GM23338 (cell line): ENCODE results near the gene TTYH1.

Experiments used
- CREB1 ChIP-seq: fragments of 250-450 bp; sonication (Bioruptor Pico); IDR thresholded peaks from 2 replicates; pipeline ENCODE4 v1.5.0; 2020; ENCODE audit warnings: low read depth, mild to moderate bottlenecking, moderate library complexity
- EZH2 ChIP-seq: fragments of 200-600 bp; sonication (generic); IDR thresholded peaks from one replicate; pipeline ENCODE4 v1.8.0; 2017; ENCODE audit warnings: antibody characterized with exemption, mild to moderate bottlenecking, low read depth; ENCODE audit not compliant: unreplicated experiment
- EZH2phosphoT487 ChIP-seq: fragments of 200-600 bp; sonication (generic); IDR thresholded peaks from one replicate; pipeline ENCODE4 v1.8.1; 2018; ENCODE audit warnings: antibody characterized with exemption; ENCODE audit not compliant: unreplicated experiment
- JUNB ChIP-seq: IDR thresholded peaks from one replicate; pipeline ENCODE4 v1.6.1; 2016; ENCODE audit warnings: antibody characterized with exemption; ENCODE audit not compliant: unreplicated experiment
- POLR2AphosphoS5 ChIP-seq: IDR thresholded peaks from 2 replicates; pipeline ENCODE4 v1.6.1; 2016; ENCODE audit warnings: antibody characterized with exemption, low read depth
- TF ChIP-seq, protein P1 (sequence below), 2 experiments: fragments of 200-600 bp in 1 of 2; sonication (generic) in 1 of 2; conservative IDR thresholded peaks; 2 replicates each; pipeline versions ENCODE4 v1.5.1 to v1.6.1; 2016 to 2017; ENCODE audit warnings: antibody characterized with exemption in 2 of 2, low read depth in 2 of 2, mild to moderate bottlenecking in 2 of 2, moderate library complexity in 1 of 2
- TF ChIP-seq, protein P2 (sequence below): IDR thresholded peaks from one replicate; pipeline ENCODE4 v1.6.1; 2018; ENCODE audit warnings: antibody characterized with exemption; ENCODE audit not compliant: unreplicated experiment
- TF ChIP-seq, protein P3 (sequence below): IDR thresholded peaks from 2 replicates; pipeline ENCODE4 v1.6.1; 2016; ENCODE audit warnings: antibody characterized with exemption

GRCh38 chr19:54380897-54381296 lies 34.4 kb upstream of the TTYH1 start:
- TF ChIP-seq, protein P1, sequence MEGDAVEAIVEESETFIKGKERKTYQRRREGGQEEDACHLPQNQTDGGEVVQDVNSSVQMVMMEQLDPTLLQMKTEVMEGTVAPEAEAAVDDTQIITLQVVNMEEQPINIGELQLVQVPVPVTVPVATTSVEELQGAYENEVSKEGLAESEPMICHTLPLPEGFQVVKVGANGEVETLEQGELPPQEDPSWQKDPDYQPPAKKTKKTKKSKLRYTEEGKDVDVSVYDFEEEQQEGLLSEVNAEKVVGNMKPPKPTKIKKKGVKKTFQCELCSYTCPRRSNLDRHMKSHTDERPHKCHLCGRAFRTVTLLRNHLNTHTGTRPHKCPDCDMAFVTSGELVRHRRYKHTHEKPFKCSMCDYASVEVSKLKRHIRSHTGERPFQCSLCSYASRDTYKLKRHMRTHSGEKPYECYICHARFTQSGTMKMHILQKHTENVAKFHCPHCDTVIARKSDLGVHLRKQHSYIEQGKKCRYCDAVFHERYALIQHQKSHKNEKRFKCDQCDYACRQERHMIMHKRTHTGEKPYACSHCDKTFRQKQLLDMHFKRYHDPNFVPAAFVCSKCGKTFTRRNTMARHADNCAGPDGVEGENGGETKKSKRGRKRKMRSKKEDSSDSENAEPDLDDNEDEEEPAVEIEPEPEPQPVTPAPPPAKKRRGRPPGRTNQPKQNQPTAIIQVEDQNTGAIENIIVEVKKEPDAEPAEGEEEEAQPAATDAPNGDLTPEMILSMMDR (conservative IDR thresholded peaks at IDR 0.05; ENCODE audit: low read depth in 2 of 2) = no peak
- TF ChIP-seq JUNB (no peak), EZH2phosphoT487 (no peak), CREB1 (no peak), POLR2AphosphoS5 (no peak), EZH2 (no peak)
- TF ChIP-seq, protein P2, sequence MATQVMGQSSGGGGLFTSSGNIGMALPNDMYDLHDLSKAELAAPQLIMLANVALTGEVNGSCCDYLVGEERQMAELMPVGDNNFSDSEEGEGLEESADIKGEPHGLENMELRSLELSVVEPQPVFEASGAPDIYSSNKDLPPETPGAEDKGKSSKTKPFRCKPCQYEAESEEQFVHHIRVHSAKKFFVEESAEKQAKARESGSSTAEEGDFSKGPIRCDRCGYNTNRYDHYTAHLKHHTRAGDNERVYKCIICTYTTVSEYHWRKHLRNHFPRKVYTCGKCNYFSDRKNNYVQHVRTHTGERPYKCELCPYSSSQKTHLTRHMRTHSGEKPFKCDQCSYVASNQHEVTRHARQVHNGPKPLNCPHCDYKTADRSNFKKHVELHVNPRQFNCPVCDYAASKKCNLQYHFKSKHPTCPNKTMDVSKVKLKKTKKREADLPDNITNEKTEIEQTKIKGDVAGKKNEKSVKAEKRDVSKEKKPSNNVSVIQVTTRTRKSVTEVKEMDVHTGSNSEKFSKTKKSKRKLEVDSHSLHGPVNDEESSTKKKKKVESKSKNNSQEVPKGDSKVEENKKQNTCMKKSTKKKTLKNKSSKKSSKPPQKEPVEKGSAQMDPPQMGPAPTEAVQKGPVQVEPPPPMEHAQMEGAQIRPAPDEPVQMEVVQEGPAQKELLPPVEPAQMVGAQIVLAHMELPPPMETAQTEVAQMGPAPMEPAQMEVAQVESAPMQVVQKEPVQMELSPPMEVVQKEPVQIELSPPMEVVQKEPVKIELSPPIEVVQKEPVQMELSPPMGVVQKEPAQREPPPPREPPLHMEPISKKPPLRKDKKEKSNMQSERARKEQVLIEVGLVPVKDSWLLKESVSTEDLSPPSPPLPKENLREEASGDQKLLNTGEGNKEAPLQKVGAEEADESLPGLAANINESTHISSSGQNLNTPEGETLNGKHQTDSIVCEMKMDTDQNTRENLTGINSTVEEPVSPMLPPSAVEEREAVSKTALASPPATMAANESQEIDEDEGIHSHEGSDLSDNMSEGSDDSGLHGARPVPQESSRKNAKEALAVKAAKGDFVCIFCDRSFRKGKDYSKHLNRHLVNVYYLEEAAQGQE = no peak
- TF ChIP-seq, protein P3, sequence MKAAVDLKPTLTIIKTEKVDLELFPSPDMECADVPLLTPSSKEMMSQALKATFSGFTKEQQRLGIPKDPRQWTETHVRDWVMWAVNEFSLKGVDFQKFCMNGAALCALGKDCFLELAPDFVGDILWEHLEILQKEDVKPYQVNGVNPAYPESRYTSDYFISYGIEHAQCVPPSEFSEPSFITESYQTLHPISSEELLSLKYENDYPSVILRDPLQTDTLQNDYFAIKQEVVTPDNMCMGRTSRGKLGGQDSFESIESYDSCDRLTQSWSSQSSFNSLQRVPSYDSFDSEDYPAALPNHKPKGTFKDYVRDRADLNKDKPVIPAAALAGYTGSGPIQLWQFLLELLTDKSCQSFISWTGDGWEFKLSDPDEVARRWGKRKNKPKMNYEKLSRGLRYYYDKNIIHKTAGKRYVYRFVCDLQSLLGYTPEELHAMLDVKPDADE = no peak
